HG02623 (cell line): ENCODE data around the gene CDK2AP2.

Source experiments
- ATAC-seq: cut with Tn5 transposase; IDR thresholded peaks from one replicate; pipeline ENCODE4 v1.9.1; 2021; ENCODE audit warnings: moderate library complexity; ENCODE audit not compliant: unreplicated experiment

CDK2AP2 gene

GRCh38 chr11:67504005-67504949 is 3.7 kb downstream of the CDK2AP2 start:
- ATAC-seq, result no peak

- no peak for ATAC-seq
Measured at GRCh38 chr11:67503119-67504004, 4.6 kb downstream of the CDK2AP2 start.

GRCh38 chr11:67502328-67502979 is 5.5 kb downstream of the CDK2AP2 start:
- no peak for ATAC-seq

- no peak for ATAC-seq
Measured at GRCh38 chr11:67501854-67502253, 6.1 kb downstream of the CDK2AP2 start.

- no peak for ATAC-seq
Measured at GRCh38 chr11:67500831-67501715, 6.9 kb downstream of the CDK2AP2 start.

- no peak for ATAC-seq
Measured at GRCh38 chr11:67500484-67500821, 7.5 kb downstream of the CDK2AP2 start.

- no peak for ATAC-seq
Measured at GRCh38 chr11:67499808-67500483, 8.0 kb downstream of the CDK2AP2 start.

GRCh38 chr11:67498544-67498972 is 9.4 kb downstream of the CDK2AP2 start:
- no peak for ATAC-seq

GRCh38 chr11:67497656-67498291 is 10.2 kb downstream of the CDK2AP2 start:
- ATAC-seq, result no peak

GRCh38 chr11:67496113-67496512 is 11.8 kb downstream of the CDK2AP2 start:
- ATAC-seq, result no peak

GRCh38 chr11:67495234-67496005 is 12.5 kb downstream of the CDK2AP2 start:
- ATAC-seq, result no peak

- ATAC-seq, result no peak
Measured at GRCh38 chr11:67494371-67495233, 13.4 kb downstream of the CDK2AP2 start.

GRCh38 chr11:67493548-67494370 is 14.2 kb downstream of the CDK2AP2 start:
- ATAC-seq, result no peak

GRCh38 chr11:67492801-67493547 is 15.0 kb downstream of the CDK2AP2 start:
- no peak for ATAC-seq

- no peak for ATAC-seq
Measured at GRCh38 chr11:67492069-67492727, 15.8 kb downstream of the CDK2AP2 start.
